D721Med (cell line): ENCODE data around the gene ASB11.
A peak's percentile ranks its signal among the peaks of the same experiment; 100 is the strongest.

Experiments used
- DNase-seq: peaks from one replicate; pipeline ENCODE4 v3.0.0; 2011; ENCODE audit warnings: low spot score; ENCODE audit not compliant: insufficient read length
- FAIRE-seq: peaks from 2 replicates; lab custom pipeline; 2011; peaks lifted over from hg19 to GRCh38; lab: Jason Lieb, UNC
- TF ChIP-seq, protein P1 (sequence below): IDR thresholded peaks from 2 replicates; pipeline ENCODE4 v1.5.1; 2012; ENCODE audit warnings: mild to moderate bottlenecking, control low read depth; ENCODE audit not compliant: insufficient read depth; ENCODE audit errors: missing control alignments

The ASB11 gene

GRCh38 chrX:15315509-15315908 is at the start of gene ASB11:
ASB11 (minus strand) TSS chrX:15315640; CDS start chrX:15315605, 35 bp downstream.
- FAIRE-seq = no peak
- TF ChIP-seq, protein P1, sequence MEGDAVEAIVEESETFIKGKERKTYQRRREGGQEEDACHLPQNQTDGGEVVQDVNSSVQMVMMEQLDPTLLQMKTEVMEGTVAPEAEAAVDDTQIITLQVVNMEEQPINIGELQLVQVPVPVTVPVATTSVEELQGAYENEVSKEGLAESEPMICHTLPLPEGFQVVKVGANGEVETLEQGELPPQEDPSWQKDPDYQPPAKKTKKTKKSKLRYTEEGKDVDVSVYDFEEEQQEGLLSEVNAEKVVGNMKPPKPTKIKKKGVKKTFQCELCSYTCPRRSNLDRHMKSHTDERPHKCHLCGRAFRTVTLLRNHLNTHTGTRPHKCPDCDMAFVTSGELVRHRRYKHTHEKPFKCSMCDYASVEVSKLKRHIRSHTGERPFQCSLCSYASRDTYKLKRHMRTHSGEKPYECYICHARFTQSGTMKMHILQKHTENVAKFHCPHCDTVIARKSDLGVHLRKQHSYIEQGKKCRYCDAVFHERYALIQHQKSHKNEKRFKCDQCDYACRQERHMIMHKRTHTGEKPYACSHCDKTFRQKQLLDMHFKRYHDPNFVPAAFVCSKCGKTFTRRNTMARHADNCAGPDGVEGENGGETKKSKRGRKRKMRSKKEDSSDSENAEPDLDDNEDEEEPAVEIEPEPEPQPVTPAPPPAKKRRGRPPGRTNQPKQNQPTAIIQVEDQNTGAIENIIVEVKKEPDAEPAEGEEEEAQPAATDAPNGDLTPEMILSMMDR = no peak
- DNase-seq = no peak

- TF ChIP-seq, protein P1 = no peak
- FAIRE-seq (no peak), DNase-seq (no peak)
Measured at GRCh38 chrX:15359701-15360100, 44.3 kb upstream of the ASB11 start.

GRCh38 chrX:15358533-15358932 is 43.1 kb upstream of the ASB11 start:
- FAIRE-seq (no peak), DNase-seq (no peak)
- TF ChIP-seq, protein P1 = no peak

DNA sequence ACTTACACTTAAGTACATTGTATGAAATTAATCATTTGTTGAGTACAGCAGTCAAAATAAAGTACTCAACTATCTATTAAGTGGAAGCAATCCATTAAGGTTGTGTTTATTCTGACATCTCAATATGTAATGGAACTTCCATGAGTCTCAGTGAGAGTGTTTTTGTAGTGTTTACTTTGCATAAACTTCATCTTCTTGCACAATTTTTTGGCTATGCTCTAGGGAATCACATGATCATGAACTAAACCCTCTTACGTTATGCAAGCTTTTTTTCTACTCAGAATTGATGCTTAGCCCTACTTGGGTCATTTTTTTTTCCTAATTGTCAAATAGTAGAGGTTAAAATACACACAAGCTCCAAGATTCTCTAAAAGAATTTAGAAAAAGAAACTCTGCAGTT is 41.0 kb upstream of the ASB11 start:
- FAIRE-seq = no peak
- DNase-seq = no peak
- TF ChIP-seq, protein P1 = no peak

DNA sequence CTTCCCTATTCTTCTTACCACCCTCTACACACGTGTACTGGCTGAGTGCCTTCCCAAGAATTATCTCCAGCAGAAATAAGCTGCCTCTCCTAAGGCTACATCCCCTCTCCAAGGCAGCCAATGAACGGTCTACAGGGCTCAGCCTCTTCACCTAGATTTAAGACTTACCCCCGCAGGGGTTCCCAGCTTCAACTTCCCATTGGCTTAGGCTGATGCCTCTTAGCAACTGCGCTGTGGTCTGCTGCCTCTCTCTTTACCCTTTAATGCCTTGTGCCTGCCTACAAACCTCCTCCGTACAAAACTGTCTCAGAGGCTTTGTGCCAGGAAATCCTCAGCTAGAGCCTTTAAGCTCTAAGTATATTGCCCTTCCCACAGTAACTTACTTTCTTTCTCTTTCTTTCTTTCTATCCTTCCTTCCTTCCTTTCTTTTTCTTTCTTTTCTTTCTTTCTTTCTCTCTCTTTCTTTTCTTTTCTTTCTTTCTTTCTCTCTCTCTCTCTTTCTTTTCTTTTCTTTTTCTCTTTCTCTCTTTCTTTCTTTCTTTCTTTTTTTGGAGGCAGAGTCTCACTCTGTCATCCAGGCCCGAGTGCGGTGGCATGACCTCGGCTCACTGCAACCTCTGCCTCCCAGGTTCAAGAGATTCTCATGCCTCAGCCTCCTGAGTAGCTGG is 35.0 kb upstream of the ASB11 start:
- TF ChIP-seq, protein P1 = no peak
- peak; percentile 15 for DNase-seq
- peak; percentile 66 for FAIRE-seq

DNA sequence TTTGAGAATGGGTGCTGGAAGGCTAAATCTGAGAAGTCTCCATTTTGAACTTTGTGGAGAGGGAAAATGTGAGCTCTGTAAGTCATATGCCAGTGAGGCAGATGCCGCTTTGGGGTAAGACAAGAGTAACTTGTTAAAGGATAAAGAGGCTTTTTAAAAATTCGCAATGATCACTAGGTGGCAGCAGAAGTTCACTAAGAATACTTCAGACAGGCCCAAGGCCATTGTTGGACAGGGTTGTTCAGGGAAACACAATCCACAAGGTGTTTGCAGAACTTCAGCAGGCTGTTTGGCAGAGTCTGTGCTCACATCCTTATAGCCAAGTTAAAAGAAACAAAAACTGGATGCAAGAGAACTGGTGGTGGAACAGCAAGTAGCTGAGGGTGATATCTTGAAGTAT is 33.6 kb upstream of the ASB11 start:
- FAIRE-seq = peak; percentile 91
- TF ChIP-seq, protein P1 = peak; percentile 46

DNA sequence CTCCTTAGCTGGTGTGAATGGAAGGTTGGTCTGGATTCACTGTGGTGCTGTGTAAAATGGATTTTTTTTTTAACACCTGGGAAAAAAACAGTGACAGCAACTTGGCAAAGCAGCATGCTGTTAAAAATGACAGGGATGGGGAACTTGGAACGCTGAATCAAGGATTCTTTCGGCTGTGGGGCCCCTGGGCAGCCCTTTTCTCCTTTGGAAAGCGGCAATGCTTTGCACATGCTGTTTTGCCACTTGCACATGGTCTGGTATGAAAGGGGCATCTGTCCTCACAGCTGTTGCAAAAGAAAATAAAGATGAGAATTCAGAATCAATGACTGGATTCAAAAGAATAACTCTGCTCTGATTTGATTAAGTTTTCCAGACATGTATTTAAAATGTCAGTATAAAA is 30.5 kb upstream of the ASB11 start:
- FAIRE-seq (no peak), DNase-seq (no peak)
- TF ChIP-seq, protein P1 = no peak

More for the DNA sequence above, 33.6 kb upstream of the ASB11 start:
- no peak for DNase-seq
